Immature natural killer cell (primary cell): ENCODE measurements around the gene FOXE3. TPM values are rescaled to one million over a fixed set of nuclear protein-coding genes. Genes with fewer than 3 reads are reported as not detected.

Experiments used
- DNase-seq, 3 donors: peaks; one replicate each; pipeline ENCODE4 v3.0.0; 2022; ENCODE audit warnings: mixed read lengths in 1 of 3
- H3K27ac Mint-ChIP-seq, 6 donors: one replicate each; pipeline ENCODE4 v1.8.0; 2020; ENCODE audit warnings: mixed read lengths in 6 of 6, mild to moderate bottlenecking in 5 of 6, inconsistent platforms in 4 of 6, moderate library complexity in 3 of 6
- H3K27me3 Mint-ChIP-seq, 3 donors: one replicate each; pipeline ENCODE4 v1.8.0; 2020 to 2021; ENCODE audit warnings: low read depth in 3 of 3, mild to moderate bottlenecking in 3 of 3, mixed read lengths in 3 of 3, moderate library complexity in 3 of 3, inconsistent platforms in 1 of 3
- H3K36me3 Mint-ChIP-seq, 3 donors: one replicate each; pipeline ENCODE4 v1.8.0; 2020; ENCODE audit warnings: mixed read lengths in 3 of 3, inconsistent platforms in 2 of 3, mild to moderate bottlenecking in 2 of 3
- H3K4me1 Mint-ChIP-seq, 2 donors: one replicate each; pipeline ENCODE4 v1.8.0; 2020; ENCODE audit warnings: inconsistent platforms in 2 of 2, mild to moderate bottlenecking in 2 of 2, mixed read lengths in 2 of 2, moderate library complexity in 1 of 2
- H3K4me3 Mint-ChIP-seq, 5 donors: one replicate each; pipeline ENCODE4 v1.8.0; 2020; ENCODE audit warnings: mild to moderate bottlenecking in 5 of 5, mixed read lengths in 5 of 5, inconsistent platforms in 3 of 5, moderate library complexity in 3 of 5
- H3K9me3 Mint-ChIP-seq, 6 donors: one replicate each; pipeline ENCODE4 v1.8.0; 2020; ENCODE audit warnings: mild to moderate bottlenecking in 6 of 6, mixed read lengths in 6 of 6, inconsistent platforms in 4 of 6, moderate library complexity in 3 of 6
- polyA plus RNA-seq, 3 donors: library from polyadenylated mRNA; unstranded; fragments of 300-500 nt; fragmentation: Illumina TruSeq; gene quantifications; one replicate each; pipeline ENCODE4 v1.2.3, GENCODE V29; 2021

Gene FOXE3
- polyA plus RNA-seq, 3 donors from 2014 or later: not detected

GRCh38 chr1:47441450-47442106 is 25.5 kb downstream of the FOXE3 start:
- Mint-ChIP-seq H3K4me1 (peaks cover 21 to 24% of the 10 kb centered on the region in 2 donors), H3K36me3 (peaks cover 0 to 4% (median 0%) of the 10 kb centered on the region in 3 donors), H3K4me3 (no peak overlapping the region), H3K27ac (no peak overlapping the region), H3K9me3 (no peaks in the 10 kb centered on the region), H3K27me3 (peaks cover 10 to 30% (median 25%) of the 10 kb centered on the region in 3 donors)
- DNase-seq: no peak

GRCh38 chr1:47442202-47442601 is 26.1 kb downstream of the FOXE3 start:
- Mint-ChIP-seq H3K9me3 (no peaks in the 10 kb centered on the region), H3K27ac (no peak overlapping the region), H3K27me3 (peaks cover 6 to 35% (median 27%) of the 10 kb centered on the region in 3 donors), H3K4me3 (no peak overlapping the region), H3K4me1 (peaks cover 18 to 21% of the 10 kb centered on the region in 2 donors), H3K36me3 (peaks cover 0 to 4% (median 0%) of the 10 kb centered on the region in 3 donors)
- no peak for DNase-seq

GRCh38 chr1:47442842-47443529 is 26.9 kb downstream of the FOXE3 start:
- no peak overlapping the region for H3K27ac Mint-ChIP-seq
- no peak for DNase-seq

GRCh38 chr1:47443530-47444296 is 27.6 kb downstream of the FOXE3 start:
- H3K9me3 Mint-ChIP-seq: no peaks in the 10 kb centered on the region
- peaks cover 7 to 40% (median 30%) of the 10 kb centered on the region in 3 donors for H3K27me3 Mint-ChIP-seq
- DNase-seq: no peak
- peak overlapping the region; percentile 31 to 80 (median 70) for H3K4me3 Mint-ChIP-seq
- peak overlapping the region in 1 of 6 donors; percentile 44 for H3K27ac Mint-ChIP-seq
- H3K4me1 Mint-ChIP-seq: peaks cover 18% of the 10 kb centered on the region in 2 donors
- peaks cover 0 to 4% (median 0%) of the 10 kb centered on the region in 3 donors for H3K36me3 Mint-ChIP-seq

More at GRCh38 chr1:47442842-47443529, 26.9 kb downstream of the FOXE3 start:
- Mint-ChIP-seq H3K4me1 (peaks cover 18 to 21% of the 10 kb centered on the region in 2 donors), H3K27me3 (peaks cover 6 to 37% (median 28%) of the 10 kb centered on the region in 3 donors), H3K36me3 (peaks cover 0 to 4% (median 0%) of the 10 kb centered on the region in 3 donors), H3K9me3 (no peaks in the 10 kb centered on the region), H3K4me3 (peak overlapping the region in 2 of 5 donors; percentile 30 to 31)

- H3K9me3 Mint-ChIP-seq: no peaks in the 10 kb centered on the region
- DNase-seq: no peak
- H3K4me3 Mint-ChIP-seq: peak overlapping the region; percentile 58 to 80 (median 70)
- peaks cover 18% of the 10 kb centered on the region in 2 donors for H3K4me1 Mint-ChIP-seq
- peak overlapping the region in 1 of 6 donors; percentile 44 for H3K27ac Mint-ChIP-seq
- peaks cover 7 to 41% (median 30%) of the 10 kb centered on the region in 3 donors for H3K27me3 Mint-ChIP-seq
- H3K36me3 Mint-ChIP-seq: peaks cover 0 to 4% (median 0%) of the 10 kb centered on the region in 3 donors
These were observed 28.1 kb downstream of the FOXE3 start for GRCh38 chr1:47444297-47444561.

- DNase-seq: peak in 2 of 3 donors; percentile 25
- peak overlapping the region; percentile 58 to 80 (median 70) for H3K4me3 Mint-ChIP-seq
- H3K27ac Mint-ChIP-seq: peak overlapping the region in 1 of 6 donors; percentile 44
- H3K4me1 Mint-ChIP-seq: peaks cover 15 to 18% of the 10 kb centered on the region in 2 donors
- H3K36me3 Mint-ChIP-seq: peaks cover 0 to 4% (median 0%) of the 10 kb centered on the region in 3 donors
- peaks cover 7 to 42% (median 29%) of the 10 kb centered on the region in 3 donors for H3K27me3 Mint-ChIP-seq
- no peaks in the 10 kb centered on the region for H3K9me3 Mint-ChIP-seq
These were observed 28.7 kb downstream of the FOXE3 start for GRCh38 chr1:47444562-47445465.

GRCh38 chr1:47445823-47446550 is 29.9 kb downstream of the FOXE3 start:
- H3K27ac Mint-ChIP-seq: peak overlapping the region in 1 of 6 donors; percentile 20

GRCh38 chr1:47448462-47449222 is 32.6 kb downstream of the FOXE3 start:
- DNase-seq: no peak
- Mint-ChIP-seq H3K27me3 (peaks cover 13 to 47% (median 43%) of the 10 kb centered on the region in 3 donors), H3K27ac (no peak overlapping the region), H3K4me1 (peaks cover 14 to 18% of the 10 kb centered on the region in 2 donors), H3K36me3 (peaks cover 0 to 4% (median 0%) of the 10 kb centered on the region in 3 donors), H3K4me3 (no peak overlapping the region), H3K9me3 (no peaks in the 10 kb centered on the region)

More at GRCh38 chr1:47445823-47446550, 29.9 kb downstream of the FOXE3 start:
- Mint-ChIP-seq H3K36me3 (peaks cover 0 to 4% (median 0%) of the 10 kb centered on the region in 3 donors), H3K4me1 (peaks cover 14 to 18% of the 10 kb centered on the region in 2 donors), H3K27me3 (peaks cover 10 to 48% (median 33%) of the 10 kb centered on the region in 3 donors), H3K4me3 (peak overlapping the region in 3 of 5 donors; percentile 8 to 46 (median 34)), H3K9me3 (no peaks in the 10 kb centered on the region)
- DNase-seq: no peak

GRCh38 chr1:47449822-47450552 is 33.9 kb downstream of the FOXE3 start:
- Mint-ChIP-seq H3K4me3 (no peak overlapping the region), H3K4me1 (peaks cover 4 to 6% of the 10 kb centered on the region in 2 donors), H3K36me3 (no peaks in the 10 kb centered on the region), H3K27me3 (peaks cover 14 to 47% (median 34%) of the 10 kb centered on the region in 3 donors), H3K9me3 (no peaks in the 10 kb centered on the region), H3K27ac (no peak overlapping the region)
- DNase-seq: no peak

DNA sequence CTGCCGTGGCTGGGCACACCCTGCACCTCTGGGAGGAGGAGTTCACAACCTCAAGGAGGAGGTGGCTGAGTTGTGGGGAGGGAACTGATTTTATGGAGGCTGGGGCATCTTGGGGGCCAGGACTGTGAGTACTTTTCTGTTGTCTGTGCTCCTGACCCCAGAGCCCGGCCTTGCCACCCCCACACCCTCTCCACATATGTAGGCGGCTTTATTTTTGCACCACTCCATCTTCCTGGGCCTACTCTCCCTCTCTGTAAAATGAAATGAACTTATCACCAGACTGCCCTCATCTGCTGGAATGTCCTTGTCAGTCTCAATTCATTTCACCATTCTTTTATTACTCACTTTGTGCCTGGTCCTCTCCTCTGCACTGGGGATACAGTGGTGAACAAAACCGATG is 34.5 kb downstream of the FOXE3 start:
- Mint-ChIP-seq H3K27me3 (peaks cover 17 to 43% (median 32%) of the 10 kb centered on the region in 3 donors), H3K27ac (no peak overlapping the region), H3K4me3 (no peak overlapping the region), H3K36me3 (no peaks in the 10 kb centered on the region), H3K9me3 (no peaks in the 10 kb centered on the region), H3K4me1 (no peaks in the 10 kb centered on the region)
- no peak for DNase-seq

GRCh38 chr1:47452426-47452825 is 36.3 kb downstream of the FOXE3 start:
- no peak overlapping the region for H3K4me3 Mint-ChIP-seq
- H3K27me3 Mint-ChIP-seq: peaks cover 16 to 32% (median 24%) of the 10 kb centered on the region in 3 donors
- H3K4me1 Mint-ChIP-seq: no peaks in the 10 kb centered on the region
- H3K9me3 Mint-ChIP-seq: no peaks in the 10 kb centered on the region
- no peak overlapping the region for H3K27ac Mint-ChIP-seq
- no peaks in the 10 kb centered on the region for H3K36me3 Mint-ChIP-seq
- no peak for DNase-seq
